Measurements from ENCODE around the gene VPS13C. TPM values are rescaled to one million over a fixed set of nuclear protein-coding genes. Genes with fewer than 3 reads are reported as not detected.

VPS13C gene
- polyA plus RNA-seq, 2 of the 4 experiments (the other 2 are of a cell fraction), result 13.2 to 26.5 TPM

DNA sequence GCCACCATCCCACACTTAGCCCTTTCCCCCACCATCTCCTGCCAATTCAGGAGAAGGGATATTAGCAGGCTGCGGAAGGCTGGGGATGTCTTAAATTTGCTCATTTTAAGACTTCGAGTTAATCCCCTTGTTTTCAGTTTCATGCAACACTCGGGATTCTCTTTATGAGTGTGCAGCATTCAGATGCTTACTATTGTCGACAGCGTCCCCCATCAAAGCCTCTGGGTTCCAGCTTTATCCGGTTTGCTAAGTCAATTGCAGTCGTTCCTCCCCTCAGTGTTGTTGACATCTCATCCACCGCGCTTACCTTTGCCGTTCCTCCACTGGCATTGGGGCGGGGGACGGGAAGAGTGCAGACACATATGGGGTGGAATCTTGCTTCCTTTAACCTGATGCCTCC is 220.2 kb downstream of the VPS13C start (continued):
- TF ChIP-seq, protein P1, sequence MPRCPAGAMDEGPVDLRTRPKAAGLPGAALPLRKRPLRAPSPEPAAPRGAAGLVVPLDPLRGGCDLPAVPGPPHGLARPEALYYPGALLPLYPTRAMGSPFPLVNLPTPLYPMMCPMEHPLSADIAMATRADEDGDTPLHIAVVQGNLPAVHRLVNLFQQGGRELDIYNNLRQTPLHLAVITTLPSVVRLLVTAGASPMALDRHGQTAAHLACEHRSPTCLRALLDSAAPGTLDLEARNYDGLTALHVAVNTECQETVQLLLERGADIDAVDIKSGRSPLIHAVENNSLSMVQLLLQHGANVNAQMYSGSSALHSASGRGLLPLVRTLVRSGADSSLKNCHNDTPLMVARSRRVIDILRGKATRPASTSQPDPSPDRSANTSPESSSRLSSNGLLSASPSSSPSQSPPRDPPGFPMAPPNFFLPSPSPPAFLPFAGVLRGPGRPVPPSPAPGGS (IDR thresholded peaks at IDR 0.05), result no peak

DNA sequence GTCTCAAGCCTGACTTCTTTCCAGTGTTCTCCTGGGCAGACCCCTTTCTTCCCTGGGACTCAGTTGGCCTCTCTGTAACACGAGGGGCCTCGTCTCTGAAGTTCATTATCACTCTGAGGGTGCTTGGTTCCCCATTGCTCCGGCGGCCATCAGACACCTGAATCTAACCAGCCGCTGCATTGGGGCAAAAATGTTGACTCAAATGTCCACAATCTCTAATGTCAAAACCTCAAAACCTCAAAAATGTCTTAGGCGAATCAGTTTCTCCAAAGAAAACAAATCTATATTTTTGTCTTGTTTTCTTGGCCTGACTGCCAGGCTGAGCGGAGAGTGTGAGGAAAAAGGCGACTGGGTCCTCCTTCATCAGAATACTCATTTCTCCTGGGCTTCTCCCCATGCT is 220.7 kb downstream of the VPS13C start:
- H3K9me3 ChIP-seq, result no peaks in the 10 kb centered on the region
- no peak for DNase-seq (ENCODE audit: low read depth in 1 of 2, low spot score in 1 of 2)
- no peak for FAIRE-seq
- H3K4me1 ChIP-seq, result peaks cover 7% of the 10 kb centered on the region; the same call in 1 of the 3 replicates
- ChIA-PET CTCF (interaction anchor here (0.6 kb wide), 1 partner anchor 1032 kb away, joined by 4 read pairs; no protein-coding TSS in a partner anchor), POLR2A (no interaction called here)
- no peak for TF ChIP-seq ZFP36 (IDR thresholded peaks at IDR 0.05; ENCODE audit: borderline replicate concordance, partially characterized antibody)
- TF ChIP-seq HDAC2 (IDR thresholded peaks at IDR 0.05), result no peak
- no peak for TF ChIP-seq BHLHE40 (IDR thresholded peaks at IDR 0.05; ENCODE audit: low read depth, low read length)
- no peak for TF ChIP-seq HOXB13 (CRISPR knock-in tag; IDR thresholded peaks at IDR 0.05; ENCODE audit: low read depth)
- no peak for TF ChIP-seq MAZ (IDR thresholded peaks at IDR 0.05; ENCODE audit: borderline replicate concordance, low read depth, low read length)
- no peak for TF ChIP-seq NR3C1 (IDR thresholded peaks at IDR 0.05)
- TF ChIP-seq, protein P2, sequence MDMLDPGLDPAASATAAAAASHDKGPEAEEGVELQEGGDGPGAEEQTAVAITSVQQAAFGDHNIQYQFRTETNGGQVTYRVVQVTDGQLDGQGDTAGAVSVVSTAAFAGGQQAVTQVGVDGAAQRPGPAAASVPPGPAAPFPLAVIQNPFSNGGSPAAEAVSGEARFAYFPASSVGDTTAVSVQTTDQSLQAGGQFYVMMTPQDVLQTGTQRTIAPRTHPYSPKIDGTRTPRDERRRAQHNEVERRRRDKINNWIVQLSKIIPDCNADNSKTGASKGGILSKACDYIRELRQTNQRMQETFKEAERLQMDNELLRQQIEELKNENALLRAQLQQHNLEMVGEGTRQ (IDR thresholded peaks at IDR 0.05), result no peak
- TF ChIP-seq CHD2 (IDR thresholded peaks at IDR 0.05; ENCODE audit: low read length, partially characterized antibody), result no peak
- TF ChIP-seq GATA3 (IDR thresholded peaks at IDR 0.05; ENCODE audit: borderline replicate concordance), result no peak
- TF ChIP-seq NFE2L2 (conservative IDR thresholded peaks at IDR 0.05; ENCODE audit: low read length), result no peak
- TF ChIP-seq, protein P3, sequence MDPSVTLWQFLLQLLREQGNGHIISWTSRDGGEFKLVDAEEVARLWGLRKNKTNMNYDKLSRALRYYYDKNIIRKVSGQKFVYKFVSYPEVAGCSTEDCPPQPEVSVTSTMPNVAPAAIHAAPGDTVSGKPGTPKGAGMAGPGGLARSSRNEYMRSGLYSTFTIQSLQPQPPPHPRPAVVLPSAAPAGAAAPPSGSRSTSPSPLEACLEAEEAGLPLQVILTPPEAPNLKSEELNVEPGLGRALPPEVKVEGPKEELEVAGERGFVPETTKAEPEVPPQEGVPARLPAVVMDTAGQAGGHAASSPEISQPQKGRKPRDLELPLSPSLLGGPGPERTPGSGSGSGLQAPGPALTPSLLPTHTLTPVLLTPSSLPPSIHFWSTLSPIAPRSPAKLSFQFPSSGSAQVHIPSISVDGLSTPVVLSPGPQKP (IDR thresholded peaks at IDR 0.05; ENCODE audit: low read depth, low read length), result no peak
- TF ChIP-seq, protein P4, sequence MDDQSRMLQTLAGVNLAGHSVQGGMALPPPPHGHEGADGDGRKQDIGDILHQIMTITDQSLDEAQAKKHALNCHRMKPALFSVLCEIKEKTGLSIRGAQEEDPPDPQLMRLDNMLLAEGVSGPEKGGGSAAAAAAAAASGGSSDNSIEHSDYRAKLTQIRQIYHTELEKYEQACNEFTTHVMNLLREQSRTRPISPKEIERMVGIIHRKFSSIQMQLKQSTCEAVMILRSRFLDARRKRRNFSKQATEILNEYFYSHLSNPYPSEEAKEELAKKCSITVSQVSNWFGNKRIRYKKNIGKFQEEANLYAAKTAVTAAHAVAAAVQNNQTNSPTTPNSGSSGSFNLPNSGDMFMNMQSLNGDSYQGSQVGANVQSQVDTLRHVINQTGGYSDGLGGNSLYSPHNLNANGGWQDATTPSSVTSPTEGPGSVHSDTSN (IDR thresholded peaks at IDR 0.05), result no peak
- TF ChIP-seq SMC3 (IDR thresholded peaks at IDR 0.05), result no peak
- TF ChIP-seq KDM5A (IDR thresholded peaks at IDR 0.05), result no peak
- TF ChIP-seq, protein P5, sequence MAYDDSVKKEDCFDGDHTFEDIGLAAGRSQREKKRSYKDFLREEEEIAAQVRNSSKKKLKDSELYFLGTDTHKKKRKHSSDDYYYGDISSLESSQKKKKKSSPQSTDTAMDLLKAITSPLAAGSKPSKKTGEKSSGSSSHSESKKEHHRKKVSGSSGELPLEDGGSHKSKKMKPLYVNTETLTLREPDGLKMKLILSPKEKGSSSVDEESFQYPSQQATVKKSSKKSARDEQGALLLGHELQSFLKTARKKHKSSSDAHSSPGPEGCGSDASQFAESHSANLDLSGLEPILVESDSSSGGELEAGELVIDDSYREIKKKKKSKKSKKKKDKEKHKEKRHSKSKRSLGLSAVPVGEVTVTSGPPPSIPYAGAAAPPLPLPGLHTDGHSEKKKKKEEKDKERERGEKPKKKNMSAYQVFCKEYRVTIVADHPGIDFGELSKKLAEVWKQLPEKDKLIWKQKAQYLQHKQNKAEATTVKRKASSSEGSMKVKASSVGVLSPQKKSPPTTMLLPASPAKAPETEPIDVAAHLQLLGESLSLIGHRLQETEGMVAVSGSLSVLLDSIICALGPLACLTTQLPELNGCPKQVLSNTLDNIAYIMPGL (CRISPR knock-in tag; IDR thresholded peaks at IDR 0.05; ENCODE audit: borderline replicate concordance), result no peak
- TF ChIP-seq TFCP2L1 (CRISPR knock-in tag; IDR thresholded peaks at IDR 0.05), result no peak
- TF ChIP-seq, protein P6, sequence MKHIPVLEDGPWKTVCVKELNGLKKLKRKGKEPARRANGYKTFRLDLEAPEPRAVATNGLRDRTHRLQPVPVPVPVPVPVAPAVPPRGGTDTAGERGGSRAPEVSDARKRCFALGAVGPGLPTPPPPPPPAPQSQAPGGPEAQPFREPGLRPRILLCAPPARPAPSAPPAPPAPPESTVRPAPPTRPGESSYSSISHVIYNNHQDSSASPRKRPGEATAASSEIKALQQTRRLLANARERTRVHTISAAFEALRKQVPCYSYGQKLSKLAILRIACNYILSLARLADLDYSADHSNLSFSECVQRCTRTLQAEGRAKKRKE (CRISPR knock-in tag; IDR thresholded peaks at IDR 0.05; ENCODE audit: low read depth), result no peak
- 57% methylated on average over 8 of the region's 8 CpGs for WGBS (ENCODE audit: missing lambda C conversion rate)
- H3K27ac ChIP-seq, result no peak overlapping the region
- no peak for ATAC-seq
- H3K4me3 ChIP-seq, result no peak overlapping the region
- H3K4me2 ChIP-seq, result no peak overlapping the region

Data from A549 (cell line).